HepG2 (cell line): ENCODE measurements around the gene SEPTIN2. TPM values are rescaled to one million over a fixed set of nuclear protein-coding genes. Genes with fewer than 3 reads are reported as not detected.

ENCODE experiments used
- ATAC-seq: fragments of 200-7000 bp; cut with Tn5 transposase; 3 replicates; pipeline ENCODE4 v1.9.1; 2020; ENCODE audit warnings: mild to moderate bottlenecking, moderate library complexity
- BruUV-seq: library from RNA; stranded (reverse); fragments of 400-500 nt; replicated peaks from 2 replicates; lab custom pipeline; 2021; lab: Mats Ljungman, UMichigan
- CTCF ChIA-PET: fragments of 300-600 bp; formaldehyde crosslinking; extraction: SDS; loops from one replicate; lab custom pipeline; 2021; ENCODE audit warnings: low total read pairs, inconsistent platforms, low intra/inter-chr PET ratio; lab: Yijun Ruan, JAX
- POLR2A ChIA-PET: fragments of 350-600 bp; sonication (Branson Sonifier 250); formaldehyde crosslinking; loops from one replicate; lab custom pipeline; 2020; ENCODE audit warnings: antibody characterized with exemption, inconsistent platforms; lab: Yijun Ruan, JAX
- DNase-seq: peaks from one replicate; pipeline ENCODE4 v3.0.0-alpha.2; 2015; ENCODE audit warnings: low spot score
- FAIRE-seq: peaks from 3 replicates; lab custom pipeline; 2011; peaks lifted over from hg19 to GRCh38; lab: Jason Lieb, UNC
- H2AFZ ChIP-seq: one replicate; pipeline ENCODE4 v1.6.1; 2011; ENCODE audit warnings: low read length, inconsistent platforms
- H3K27ac ChIP-seq: fragments of 300-600 bp; 3 replicates; pipeline ENCODE4 v1.8.0; 2011; ENCODE audit warnings: mixed run types, mild to moderate bottlenecking, mixed read lengths, low read length, inconsistent platforms; ENCODE audit not compliant: insufficient read depth; ENCODE audit errors: extremely low read length
- H3K27me3 ChIP-seq, 2 experiments: fragments of 200-600 bp in 1 of 2; 2 replicates in 1 of 2; 3 replicates in 1 of 2; pipeline versions ENCODE4 v1.6.0 to v1.8.0; 2011; ENCODE audit warnings: low read length in 2 of 2, mild to moderate bottlenecking in 2 of 2, moderate library complexity in 2 of 2, inconsistent platforms in 1 of 2; ENCODE audit not compliant: insufficient read depth in 2 of 2, control insufficient read depth in 1 of 2
- H3K36me3 ChIP-seq, 2 experiments: fragments of 200-600 bp in 1 of 2; replicated peaks in 1 of 2; 2 replicates in 1 of 2; 3 replicates in 1 of 2; pipeline versions ENCODE4 v1.5.1 to v1.8.0; 2011; ENCODE audit warnings: low read length in 2 of 2, inconsistent platforms in 1 of 2; ENCODE audit not compliant: insufficient read depth in 2 of 2, control insufficient read depth in 1 of 2
- H3K4me1 ChIP-seq: 2 replicates; pipeline ENCODE4 v1.5.1; 2012; ENCODE audit warnings: low read length, inconsistent platforms; ENCODE audit not compliant: insufficient read depth
- H3K4me2 ChIP-seq: 2 replicates; pipeline ENCODE4 v1.6.0; 2011; ENCODE audit warnings: low read depth, low read length, inconsistent platforms
- H3K4me3 ChIP-seq, 3 experiments: fragments of 200-600 bp in 1 of 3; sonication (generic), shearing (Covaris generic) in 1 of 3; replicated peaks in 1 of 3; 2 replicates each; pipeline ENCODE4 v1.5.1; 2011 to 2016; ENCODE audit warnings: low read length in 3 of 3, inconsistent platforms in 2 of 3, low read depth in 2 of 3, mild to moderate bottlenecking in 2 of 3, control low read depth in 1 of 3, mixed read lengths in 1 of 3; ENCODE audit not compliant: insufficient read depth in 1 of 3
- H3K79me2 ChIP-seq: one replicate; pipeline ENCODE4 v1.6.1; 2011; ENCODE audit warnings: low read length, inconsistent platforms; ENCODE audit not compliant: insufficient read depth
- H3K9ac ChIP-seq: 2 replicates; pipeline ENCODE4 v1.6.0; 2011; ENCODE audit warnings: mild to moderate bottlenecking, low read depth, low read length, inconsistent platforms; ENCODE audit not compliant: insufficient read depth
- H3K9me3 ChIP-seq: 2 replicates; pipeline ENCODE4 v1.5.1; 2012; ENCODE audit warnings: mild to moderate bottlenecking, low read length
- H4K20me1 ChIP-seq: 2 replicates; pipeline ENCODE4 v1.6.0; 2011; ENCODE audit warnings: inconsistent platforms, mild to moderate bottlenecking, low read length, moderate library complexity; ENCODE audit not compliant: insufficient read depth
- JUND ChIP-seq: sonication (generic); formaldehyde crosslinking; IDR thresholded peaks from 2 replicates; pipeline ENCODE4 v1.8.0; 2022; ENCODE audit warnings: mild to moderate bottlenecking, missing genetic modification reagents
- UBTF ChIP-seq: sonication (generic); formaldehyde crosslinking; IDR thresholded peaks from 2 replicates; pipeline ENCODE4 v1.4.0; 2020; ENCODE audit warnings: mild to moderate bottlenecking, missing genetic modification reagents
- ZBTB21 ChIP-seq: sonication (generic); formaldehyde crosslinking; IDR thresholded peaks from 2 replicates; pipeline ENCODE4 v1.4.0; 2020; ENCODE audit warnings: missing genetic modification reagents
- ZNF460 ChIP-seq: sonication (generic); formaldehyde crosslinking; IDR thresholded peaks from 2 replicates; pipeline ENCODE4 v1.5.1; 2020; ENCODE audit warnings: missing genetic modification reagents, mild to moderate bottlenecking, borderline replicate concordance
- WGBS: methylation state at CpG from one replicate; pipeline ENCODE4 v1.1.6; 2017; ENCODE audit warnings: low lambda C conversion rate; 5-methylcytosine and 5-hydroxymethylcytosine counted together
- in situ Hi-C: cut with HindIII; loops from 2 replicates; pipeline ENCODE4 v1.10.0; 2017; ENCODE audit warnings: low pct_unique_long_range_greater_than_20kb; ENCODE audit not compliant: extremely low pct_ligation_motif_present
- intact Hi-C: fragments of 100-400 bp; cut with micrococcal nuclease; formaldehyde crosslinking; loops from one replicate; pipeline ENCODE4 v1.10.0; 2022; ENCODE audit not compliant: unreplicated experiment
- polyA plus RNA-seq, 8 experiments: library from polyadenylated mRNA; depleted of rRNA in 3 of 8; stranded (reverse) in 7 of 8; unstranded in 1 of 8; fragments of >200 nt; fragmentation: Illumina TruSeq in 4 of 8; extraction: Trizol in 4 of 8; gene quantifications; 2 replicates each; pipeline versions ENCODE4 v1.2.1 to v1.2.3, GENCODE V29; 2011 to 2016; ENCODE audit warnings: low read depth in 4 of 8, missing spikeins in 1 of 8, mixed read lengths in 1 of 8; ENCODE audit not compliant: insufficient read depth in 1 of 8
- total RNA-seq, 5 experiments: library from RNA; depleted of rRNA; stranded (reverse); fragments of >200 nt; fragmentation: Illumina TruSeq; extraction: Trizol; gene quantifications; 2 replicates each; pipeline ENCODE4 v1.2.3, GENCODE V29; 2016; ENCODE audit warnings: low read depth in 1 of 5
- TF ChIP-seq, protein P1 (sequence below): sonication (generic); formaldehyde crosslinking; IDR thresholded peaks from 2 replicates; pipeline ENCODE4 v1.4.0; 2020; ENCODE audit warnings: mild to moderate bottlenecking, missing genetic modification reagents, borderline replicate concordance
- TF ChIP-seq, protein P2 (sequence below): sonication (generic); formaldehyde crosslinking; IDR thresholded peaks from 2 replicates; pipeline ENCODE4 v1.4.0; 2020; ENCODE audit warnings: missing genetic modification reagents

SEPTIN2 gene
- total and polyA plus RNA-seq, 2 of the 13 experiments (the other 11 are each of a cell fraction or from before 2014, with no cell fraction given) = 493 to 733 TPM

DNA sequence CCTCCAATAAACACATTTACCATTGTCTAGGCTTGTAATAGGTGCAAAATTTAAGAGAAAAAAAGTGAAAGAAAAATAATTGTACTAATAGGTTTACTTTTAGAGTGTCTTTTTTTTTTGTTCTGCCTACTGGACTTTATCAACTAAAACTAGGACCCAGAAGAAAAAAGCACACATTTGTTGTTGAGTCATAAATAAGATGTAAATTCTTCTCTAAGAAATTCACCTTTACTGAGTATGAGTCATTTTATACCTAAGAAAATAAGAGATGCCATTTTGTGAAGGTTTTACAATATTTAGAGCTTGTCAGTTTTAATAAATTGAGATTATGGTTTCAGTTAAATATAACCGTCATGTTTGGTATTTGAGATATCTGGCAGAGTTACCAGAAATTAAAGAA lies 59.6 kb downstream of the SEPTIN2 start (continued):
- TF ChIP-seq, protein P1, sequence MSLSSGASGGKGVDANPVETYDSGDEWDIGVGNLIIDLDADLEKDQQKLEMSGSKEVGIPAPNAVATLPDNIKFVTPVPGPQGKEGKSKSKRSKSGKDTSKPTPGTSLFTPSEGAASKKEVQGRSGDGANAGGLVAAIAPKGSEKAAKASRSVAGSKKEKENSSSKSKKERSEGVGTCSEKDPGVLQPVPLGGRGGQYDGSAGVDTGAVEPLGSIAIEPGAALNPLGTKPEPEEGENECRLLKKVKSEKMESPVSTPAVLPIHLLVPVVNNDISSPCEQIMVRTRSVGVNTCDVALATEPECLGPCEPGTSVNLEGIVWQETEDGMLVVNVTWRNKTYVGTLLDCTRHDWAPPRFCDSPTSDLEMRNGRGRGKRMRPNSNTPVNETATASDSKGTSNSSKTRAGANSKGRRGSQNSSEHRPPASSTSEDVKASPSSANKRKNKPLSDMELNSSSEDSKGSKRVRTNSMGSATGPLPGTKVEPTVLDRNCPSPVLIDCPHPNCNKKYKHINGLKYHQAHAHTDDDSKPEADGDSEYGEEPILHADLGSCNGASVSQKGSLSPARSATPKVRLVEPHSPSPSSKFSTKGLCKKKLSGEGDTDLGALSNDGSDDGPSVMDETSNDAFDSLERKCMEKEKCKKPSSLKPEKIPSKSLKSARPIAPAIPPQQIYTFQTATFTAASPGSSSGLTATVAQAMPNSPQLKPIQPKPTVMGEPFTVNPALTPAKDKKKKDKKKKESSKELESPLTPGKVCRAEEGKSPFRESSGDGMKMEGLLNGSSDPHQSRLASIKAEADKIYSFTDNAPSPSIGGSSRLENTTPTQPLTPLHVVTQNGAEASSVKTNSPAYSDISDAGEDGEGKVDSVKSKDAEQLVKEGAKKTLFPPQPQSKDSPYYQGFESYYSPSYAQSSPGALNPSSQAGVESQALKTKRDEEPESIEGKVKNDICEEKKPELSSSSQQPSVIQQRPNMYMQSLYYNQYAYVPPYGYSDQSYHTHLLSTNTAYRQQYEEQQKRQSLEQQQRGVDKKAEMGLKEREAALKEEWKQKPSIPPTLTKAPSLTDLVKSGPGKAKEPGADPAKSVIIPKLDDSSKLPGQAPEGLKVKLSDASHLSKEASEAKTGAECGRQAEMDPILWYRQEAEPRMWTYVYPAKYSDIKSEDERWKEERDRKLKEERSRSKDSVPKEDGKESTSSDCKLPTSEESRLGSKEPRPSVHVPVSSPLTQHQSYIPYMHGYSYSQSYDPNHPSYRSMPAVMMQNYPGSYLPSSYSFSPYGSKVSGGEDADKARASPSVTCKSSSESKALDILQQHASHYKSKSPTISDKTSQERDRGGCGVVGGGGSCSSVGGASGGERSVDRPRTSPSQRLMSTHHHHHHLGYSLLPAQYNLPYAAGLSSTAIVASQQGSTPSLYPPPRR (CRISPR knock-in tag) = no peak
- TF ChIP-seq ZBTB21 (CRISPR knock-in tag) = no peak
- TF ChIP-seq, protein P2, sequence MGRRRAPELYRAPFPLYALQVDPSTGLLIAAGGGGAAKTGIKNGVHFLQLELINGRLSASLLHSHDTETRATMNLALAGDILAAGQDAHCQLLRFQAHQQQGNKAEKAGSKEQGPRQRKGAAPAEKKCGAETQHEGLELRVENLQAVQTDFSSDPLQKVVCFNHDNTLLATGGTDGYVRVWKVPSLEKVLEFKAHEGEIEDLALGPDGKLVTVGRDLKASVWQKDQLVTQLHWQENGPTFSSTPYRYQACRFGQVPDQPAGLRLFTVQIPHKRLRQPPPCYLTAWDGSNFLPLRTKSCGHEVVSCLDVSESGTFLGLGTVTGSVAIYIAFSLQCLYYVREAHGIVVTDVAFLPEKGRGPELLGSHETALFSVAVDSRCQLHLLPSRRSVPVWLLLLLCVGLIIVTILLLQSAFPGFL (CRISPR knock-in tag) = no peak
- TF ChIP-seq ZNF460 (CRISPR knock-in tag) = no peak

DNA sequence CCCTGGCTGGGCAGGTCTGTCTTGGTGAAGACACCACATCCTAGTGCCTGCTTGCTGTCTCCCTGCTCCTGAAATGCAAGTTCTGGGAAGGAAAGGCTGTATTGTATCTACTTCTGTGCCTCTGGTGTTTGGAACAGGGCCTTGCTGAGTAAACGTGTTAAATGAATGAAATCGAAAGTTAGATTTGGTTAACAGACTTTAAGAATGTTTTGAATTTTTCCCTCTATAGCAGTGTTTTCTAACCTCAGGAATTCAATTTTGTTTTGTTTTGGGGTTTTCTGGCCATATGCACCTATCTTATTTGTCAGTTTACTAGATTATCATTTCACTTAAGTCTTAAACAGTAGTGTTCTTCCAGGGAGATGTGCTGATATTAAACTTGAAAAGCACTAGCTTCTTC lies 61.1 kb downstream of the SEPTIN2 start:
- FAIRE-seq (no peak), DNase-seq (no peak), ATAC-seq (no peak)
- peaks cover 8 to 45% of the 10 kb centered on the region in 2 experiments for H3K36me3 ChIP-seq
- peaks cover 7% of the 10 kb centered on the region; the same call in 1 of the 2 replicates for H4K20me1 ChIP-seq
- ChIA-PET POLR2A (no interaction called here), CTCF (no interaction called here)
- no peak overlapping the region for H2AFZ ChIP-seq
- intact Hi-C loops (no loop called here), in situ Hi-C loops (no loop called here)
- no peaks in the 10 kb centered on the region; a peak in 1 of 5 replicates for H3K27me3 ChIP-seq
- no peak overlapping the region for H3K4me3 ChIP-seq
- WGBS = 83% methylated on average over 2 of the region's 2 CpGs
- H3K4me2 ChIP-seq = peak overlapping the region; percentile 37
- BruUV-seq = no TSS peak
- peaks cover 37% of the 10 kb centered on the region for H3K79me2 ChIP-seq
- H3K4me1 ChIP-seq = peaks cover 37% of the 10 kb centered on the region
- no peaks in the 10 kb centered on the region for H3K9me3 ChIP-seq
- no peak overlapping the region for H3K27ac ChIP-seq
- H3K9ac ChIP-seq = no peak overlapping the region
- no peak for TF ChIP-seq UBTF
- TF ChIP-seq JUND (CRISPR knock-in tag) = no peak
